NCI-H2171 (cell line): Measurements from ENCODE around the gene CRIM1.

Experiments
- DNase-seq: peaks from one replicate; lab custom pipeline; 2025; lab: John Stamatoyannopoulos, UW

CRIM1 gene

DNA sequence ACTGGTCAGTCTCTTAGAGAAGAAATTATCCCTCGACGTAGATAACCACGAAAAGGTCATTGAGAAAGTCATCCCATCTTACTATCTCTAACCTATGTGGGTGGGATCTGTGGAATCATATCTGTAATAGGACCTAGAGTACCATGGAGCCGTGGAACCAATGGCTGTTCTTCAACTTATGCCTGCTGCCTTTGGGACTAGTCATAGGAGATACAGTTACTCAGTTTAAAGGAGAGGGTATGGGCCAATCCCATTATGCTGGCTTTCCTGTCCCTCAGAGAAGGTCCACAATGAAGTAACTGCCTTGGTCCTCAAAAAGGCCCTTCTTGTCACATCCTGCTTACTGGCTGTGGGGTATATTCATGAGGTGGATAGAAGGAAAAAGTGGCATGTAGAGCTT is 164.9 kb downstream of the CRIM1 start:
- no peak for DNase-seq

DNA sequence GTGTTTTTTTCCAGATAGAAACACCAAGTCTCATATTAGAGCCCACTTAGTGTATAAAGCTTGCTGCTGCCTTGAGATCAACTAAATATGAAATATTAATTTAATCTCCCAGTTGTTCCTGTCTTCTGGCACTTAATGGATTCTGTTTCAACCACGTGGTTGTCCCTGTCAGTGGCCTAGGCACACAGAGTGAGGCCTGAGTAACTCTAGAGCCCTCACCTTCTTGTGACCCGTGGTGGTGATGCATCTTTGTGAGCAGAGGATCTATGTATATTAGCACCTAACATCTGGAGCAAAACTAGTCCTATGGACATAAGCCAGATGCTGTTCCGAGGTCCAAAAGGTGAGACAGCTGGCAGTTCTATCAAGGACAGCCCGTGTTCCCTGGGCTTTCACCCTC is 167.6 kb downstream of the CRIM1 start:
- no peak for DNase-seq

DNA sequence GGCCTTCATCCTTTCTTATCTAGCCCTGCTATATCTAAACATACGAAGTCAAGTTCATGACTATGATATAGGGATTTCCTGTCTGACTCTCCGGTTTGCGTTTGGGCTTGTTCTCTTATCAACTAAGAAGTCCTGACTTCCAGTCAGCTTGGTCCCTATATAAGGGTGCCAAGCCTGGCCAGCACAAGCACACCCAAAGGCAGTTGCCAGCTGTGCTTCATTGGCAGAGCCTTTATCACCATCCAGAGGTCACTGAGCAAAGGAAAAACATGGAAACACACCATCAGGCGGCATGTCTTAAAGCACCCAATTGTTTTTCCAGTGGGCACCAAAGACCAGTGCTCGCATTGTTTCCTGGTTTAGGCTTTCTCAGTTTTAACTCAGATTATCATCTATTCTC is 169.7 kb downstream of the CRIM1 start:
- DNase-seq, result no peak

DNA sequence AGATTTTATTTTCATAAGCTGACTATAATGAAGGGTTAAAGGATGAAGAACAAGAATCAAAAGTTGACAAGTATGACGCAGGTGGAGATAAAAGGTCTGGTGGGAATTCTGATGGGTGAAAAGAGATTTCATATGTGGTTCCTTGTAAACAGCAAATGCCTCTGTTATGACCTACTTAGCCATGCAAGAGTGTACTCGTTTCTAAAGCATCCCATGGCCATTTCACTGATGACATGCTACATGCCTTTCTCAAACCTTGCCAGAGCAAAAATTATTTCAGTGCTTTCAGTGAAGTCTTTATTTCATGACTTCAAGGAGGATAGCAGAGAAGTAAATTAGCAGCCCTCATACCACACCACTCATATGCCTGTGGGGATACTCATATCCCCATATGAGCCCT is 170.6 kb downstream of the CRIM1 start:
- DNase-seq, result no peak

GRCh38 chr2:36528274-36528673 is 172.7 kb downstream of the CRIM1 start:
- no peak for DNase-seq

- no peak for DNase-seq
These were observed 173.3 kb downstream of the CRIM1 start for GRCh38 chr2:36528766-36529392.

DNA sequence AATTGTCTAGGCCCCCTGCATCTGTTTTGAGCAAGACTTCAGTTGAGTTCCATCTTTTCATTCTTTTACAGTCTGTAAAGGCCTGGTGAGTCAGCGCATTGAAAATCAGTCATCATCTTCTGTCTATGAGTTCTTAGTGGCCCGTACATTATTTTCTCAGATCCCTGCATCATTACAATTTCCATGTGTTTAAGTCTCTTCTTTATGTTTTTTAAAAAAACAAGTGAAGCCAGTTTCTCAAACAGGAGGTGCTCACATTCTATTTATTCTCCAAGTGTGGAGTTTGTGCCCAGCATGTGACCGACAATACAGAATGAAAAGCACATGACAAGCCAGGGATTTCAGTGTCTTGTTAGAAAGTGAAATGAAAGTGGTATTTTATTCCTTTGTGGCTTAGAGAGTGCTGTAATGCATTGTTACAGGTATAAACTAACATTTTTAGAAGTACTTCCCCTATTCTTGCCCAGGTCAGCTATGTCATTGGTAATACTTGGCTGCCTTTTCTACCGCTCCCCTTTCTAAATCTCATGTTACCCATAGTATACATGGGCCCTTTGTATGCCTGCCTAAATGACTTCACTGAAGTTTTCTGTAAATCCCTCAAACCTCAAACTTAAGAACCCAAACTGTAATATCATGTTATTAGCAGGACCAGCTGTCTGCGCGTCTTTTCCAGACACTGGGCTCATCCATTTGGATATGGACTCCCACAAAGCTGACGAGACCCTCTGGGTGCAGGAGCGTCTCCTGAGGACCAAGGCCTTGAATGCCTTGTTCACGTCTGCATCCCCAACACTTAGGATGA is 174.8 kb downstream of the CRIM1 start:
- DNase-seq, result no peak

DNA sequence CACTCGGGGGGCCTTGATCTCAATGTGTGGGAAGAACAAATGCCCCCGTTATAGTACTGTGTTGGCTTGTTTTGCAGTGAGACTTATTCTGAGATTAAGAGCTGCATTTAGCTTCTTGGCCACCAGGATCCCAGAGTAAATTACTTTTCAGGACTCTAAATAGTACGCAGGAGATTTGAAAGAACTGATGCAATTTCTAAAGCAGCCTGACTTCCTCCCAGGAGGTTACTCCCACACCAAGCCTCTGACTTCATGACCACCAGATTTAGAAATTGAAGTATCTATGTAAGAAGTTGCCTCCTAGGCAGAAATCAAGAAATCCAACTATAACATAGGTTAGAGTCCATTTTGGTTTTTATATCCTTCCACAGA is 175.4 kb downstream of the CRIM1 start:
- no peak for DNase-seq

- no peak for DNase-seq
These were observed 178.8 kb downstream of the CRIM1 start for GRCh38 chr2:36534275-36534799.

- DNase-seq, result no peak
These were observed 179.5 kb downstream of the CRIM1 start for GRCh38 chr2:36535099-36535498.

- no peak for DNase-seq
These were observed 181.2 kb downstream of the CRIM1 start for GRCh38 chr2:36536776-36537175.

DNA sequence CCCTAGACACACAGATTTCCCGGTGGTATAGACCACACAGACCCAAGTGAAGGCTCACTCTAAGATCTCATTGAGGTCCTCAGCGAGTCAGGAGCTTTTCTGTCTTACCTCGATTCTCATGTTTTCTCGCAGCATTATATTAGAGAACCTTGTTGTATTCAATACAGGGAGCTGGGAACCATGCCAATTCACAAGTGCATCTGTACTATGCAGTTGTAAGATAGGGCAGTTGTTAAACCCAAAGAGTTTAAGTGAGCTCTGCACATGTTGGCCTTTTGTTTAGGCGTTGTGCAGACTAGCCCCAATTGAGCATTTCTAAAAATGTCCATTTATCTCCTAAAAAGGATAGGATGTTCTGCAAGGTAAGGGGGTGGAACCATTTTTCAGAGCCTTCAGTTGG is 182.8 kb downstream of the CRIM1 start:
- peak; percentile 13 for DNase-seq

- no peak for DNase-seq
These were observed 184.1 kb downstream of the CRIM1 start for GRCh38 chr2:36539631-36540030.

DNA sequence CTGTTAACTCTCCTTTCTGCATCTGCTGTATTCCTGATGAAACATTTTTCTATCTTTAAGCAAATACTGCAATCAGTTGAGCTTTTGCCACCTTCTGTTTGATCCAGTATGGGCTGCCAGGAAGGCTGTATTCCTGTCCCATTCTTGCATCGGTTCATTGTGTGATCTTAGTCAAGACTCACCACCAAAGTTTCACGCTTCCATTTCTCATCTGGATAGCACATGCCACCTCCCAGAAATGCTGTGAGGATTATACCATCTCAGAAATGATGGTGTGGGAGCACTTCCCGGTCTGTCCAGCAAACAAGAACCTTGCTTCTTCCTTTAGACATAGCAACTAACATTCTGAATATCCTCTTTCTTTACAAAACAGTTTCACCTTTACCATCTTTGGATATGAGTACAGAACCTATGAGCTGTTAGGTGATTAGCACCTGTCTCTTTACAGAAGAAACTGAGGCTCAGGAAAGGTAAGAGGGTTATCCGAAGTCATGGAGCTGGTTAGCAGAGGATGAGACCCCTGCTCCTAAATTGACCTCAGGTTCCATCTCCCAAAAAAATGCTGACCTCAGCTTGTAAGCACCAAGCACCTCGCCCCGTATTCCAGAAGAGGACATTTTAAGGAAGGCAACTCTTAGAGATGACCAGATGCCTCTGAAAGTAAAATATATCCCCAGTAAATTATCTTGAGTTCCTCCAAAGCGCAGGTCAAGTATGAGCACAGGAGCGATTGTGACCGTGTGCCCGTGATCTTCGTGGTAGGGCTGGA is 185.6 kb downstream of the CRIM1 start:
- DNase-seq, result no peak

DNA sequence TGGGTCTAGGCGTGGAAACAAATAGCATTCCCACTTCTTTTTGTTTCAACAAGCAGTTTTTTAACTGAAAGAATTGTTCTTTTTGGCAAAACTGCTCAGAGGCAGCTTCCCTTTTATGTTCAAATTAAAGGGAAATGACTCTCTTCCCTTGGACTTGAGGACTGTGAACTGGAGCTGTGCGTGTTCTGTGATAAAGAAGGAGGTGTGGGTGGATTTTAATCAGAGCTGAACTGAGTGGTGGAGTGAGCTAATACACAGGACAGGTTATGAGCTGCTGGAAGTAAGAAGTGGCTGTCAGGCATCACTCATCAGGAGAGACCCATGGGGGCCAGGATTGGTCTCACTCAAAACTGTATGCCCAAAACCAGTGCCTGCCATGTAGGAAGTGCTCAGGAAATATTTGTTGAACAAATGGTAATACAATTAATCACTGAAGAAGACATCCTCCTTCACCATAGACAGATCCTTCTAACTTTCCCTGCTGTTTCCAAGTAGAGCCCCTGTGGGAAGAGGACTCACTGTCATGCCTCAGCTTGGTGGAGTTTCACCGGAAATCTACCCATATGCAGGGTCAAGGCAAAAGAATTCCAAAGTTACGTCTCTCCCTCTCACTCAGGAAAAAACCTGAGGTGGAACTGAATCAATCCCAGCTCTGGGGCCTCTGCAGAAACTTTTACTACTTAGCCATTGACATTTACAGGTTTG is 186.5 kb downstream of the CRIM1 start:
- no peak for DNase-seq

- DNase-seq, result no peak
These were observed 189.2 kb downstream of the CRIM1 start for GRCh38 chr2:36544638-36545338.

GRCh38 chr2:36545871-36546416 is 190.4 kb downstream of the CRIM1 start:
- no peak for DNase-seq

DNA sequence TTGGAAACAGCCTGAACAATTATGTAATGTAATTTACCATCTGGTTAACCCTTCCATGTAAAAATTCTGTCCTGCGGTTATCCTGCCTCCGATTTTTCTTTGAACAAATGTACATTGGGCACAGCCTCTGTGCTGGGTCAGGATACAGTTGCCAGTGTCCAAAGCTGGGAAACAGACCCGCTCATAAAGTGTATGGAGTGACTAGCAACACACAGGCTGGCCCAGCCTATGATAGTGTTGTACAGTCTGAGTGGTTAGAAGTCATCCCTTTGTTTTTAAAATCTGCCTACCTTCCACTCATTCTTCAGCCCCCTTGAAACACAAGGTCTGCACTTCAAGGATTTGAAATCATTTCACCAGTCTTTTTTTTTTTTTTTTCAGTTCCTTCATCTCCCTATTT is 192.3 kb downstream of the CRIM1 start:
- DNase-seq, result no peak

- DNase-seq, result no peak
These were observed 193.6 kb downstream of the CRIM1 start for GRCh38 chr2:36549165-36549574.

DNA sequence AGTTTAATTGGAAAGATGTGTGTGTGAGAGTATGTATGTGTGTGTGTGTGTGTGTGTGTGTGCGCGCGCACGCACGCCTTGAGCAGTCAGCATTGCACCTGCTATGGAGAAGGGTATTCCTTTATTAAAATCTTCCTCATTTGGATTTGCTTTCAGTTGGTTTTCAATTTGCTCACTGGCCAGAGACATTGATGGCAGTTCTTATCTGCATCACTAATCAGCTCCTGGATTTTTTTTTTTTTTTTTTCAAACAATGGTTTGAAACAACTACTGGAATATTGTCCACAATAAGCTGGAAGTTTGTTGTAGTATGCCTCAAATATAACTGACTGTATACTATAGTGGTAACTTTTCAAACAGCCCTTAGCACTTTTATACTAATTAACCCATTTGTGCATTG is 194.4 kb downstream of the CRIM1 start:
- no peak for DNase-seq

- no peak for DNase-seq
These were observed 198.1 kb downstream of the CRIM1 start for GRCh38 chr2:36553683-36554082.
